Activated CD4-positive, alpha-beta T cell treated with anti-CD3 and anti-CD28 coated beads, Interleukin-2, amount 10 ng/mL, durations not matched to agents 7 days and 5 days (primary cell): ENCODE data around the gene FAM83B. TPM values are rescaled to one million over a fixed set of nuclear protein-coding genes. Genes with fewer than 3 reads are reported as not detected.
"Not testable (repeated sequence)": the region's sequence is repeated elsewhere in the genome, so short reads cannot be mapped to it uniquely, and the experiment has no call there.

Experiments
- CTCF ChIA-PET: fragments of 350-600 bp; sonication (Branson Sonifier 250); formaldehyde crosslinking; loops from one replicate; lab custom pipeline; 2021; ENCODE audit warnings: antibody characterized with exemption; lab: Charles Lee
- POLR2A ChIA-PET: fragments of 350-600 bp; sonication (Branson Sonifier 250); formaldehyde crosslinking; loops from one replicate; lab custom pipeline; 2021; ENCODE audit warnings: antibody characterized with exemption; lab: Charles Lee
- DNase-seq: peaks from one replicate; pipeline ENCODE4 v3.0.0-alpha.2; 2020
- H3K27ac Mint-ChIP-seq: one replicate; pipeline ENCODE4 v1.8.0; 2021; ENCODE audit warnings: mild to moderate bottlenecking, moderate library complexity, mixed read lengths
- H3K27me3 Mint-ChIP-seq: one replicate; pipeline ENCODE4 v1.8.0; 2021; ENCODE audit warnings: mixed read lengths
- H3K36me3 Mint-ChIP-seq: one replicate; pipeline ENCODE4 v1.8.0; 2021; ENCODE audit warnings: low read depth, mixed read lengths
- H3K4me1 Mint-ChIP-seq: one replicate; pipeline ENCODE4 v1.8.0; 2021; ENCODE audit warnings: mixed read lengths
- H3K4me3 Mint-ChIP-seq: one replicate; pipeline ENCODE4 v1.8.0; 2021; ENCODE audit warnings: mild to moderate bottlenecking, moderate library complexity, mixed read lengths
- H3K9me3 Mint-ChIP-seq: one replicate; pipeline ENCODE4 v1.8.0; 2021; ENCODE audit warnings: mixed read lengths
- total RNA-seq, 2 experiments: library from RNA; stranded (reverse); gene quantifications; one replicate each; pipeline ENCODE4 v1.2.3, GENCODE V29; 2021

The FAM83B gene, protein sequence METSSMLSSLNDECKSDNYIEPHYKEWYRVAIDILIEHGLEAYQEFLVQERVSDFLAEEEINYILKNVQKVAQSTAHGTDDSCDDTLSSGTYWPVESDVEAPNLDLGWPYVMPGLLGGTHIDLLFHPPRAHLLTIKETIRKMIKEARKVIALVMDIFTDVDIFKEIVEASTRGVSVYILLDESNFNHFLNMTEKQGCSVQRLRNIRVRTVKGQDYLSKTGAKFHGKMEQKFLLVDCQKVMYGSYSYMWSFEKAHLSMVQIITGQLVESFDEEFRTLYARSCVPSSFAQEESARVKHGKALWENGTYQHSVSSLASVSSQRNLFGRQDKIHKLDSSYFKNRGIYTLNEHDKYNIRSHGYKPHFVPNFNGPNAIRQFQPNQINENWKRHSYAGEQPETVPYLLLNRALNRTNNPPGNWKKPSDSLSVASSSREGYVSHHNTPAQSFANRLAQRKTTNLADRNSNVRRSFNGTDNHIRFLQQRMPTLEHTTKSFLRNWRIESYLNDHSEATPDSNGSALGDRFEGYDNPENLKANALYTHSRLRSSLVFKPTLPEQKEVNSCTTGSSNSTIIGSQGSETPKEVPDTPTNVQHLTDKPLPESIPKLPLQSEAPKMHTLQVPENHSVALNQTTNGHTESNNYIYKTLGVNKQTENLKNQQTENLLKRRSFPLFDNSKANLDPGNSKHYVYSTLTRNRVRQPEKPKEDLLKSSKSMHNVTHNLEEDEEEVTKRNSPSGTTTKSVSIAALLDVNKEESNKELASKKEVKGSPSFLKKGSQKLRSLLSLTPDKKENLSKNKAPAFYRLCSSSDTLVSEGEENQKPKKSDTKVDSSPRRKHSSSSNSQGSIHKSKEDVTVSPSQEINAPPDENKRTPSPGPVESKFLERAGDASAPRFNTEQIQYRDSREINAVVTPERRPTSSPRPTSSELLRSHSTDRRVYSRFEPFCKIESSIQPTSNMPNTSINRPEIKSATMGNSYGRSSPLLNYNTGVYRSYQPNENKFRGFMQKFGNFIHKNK
- total RNA-seq, result not detected

DNA sequence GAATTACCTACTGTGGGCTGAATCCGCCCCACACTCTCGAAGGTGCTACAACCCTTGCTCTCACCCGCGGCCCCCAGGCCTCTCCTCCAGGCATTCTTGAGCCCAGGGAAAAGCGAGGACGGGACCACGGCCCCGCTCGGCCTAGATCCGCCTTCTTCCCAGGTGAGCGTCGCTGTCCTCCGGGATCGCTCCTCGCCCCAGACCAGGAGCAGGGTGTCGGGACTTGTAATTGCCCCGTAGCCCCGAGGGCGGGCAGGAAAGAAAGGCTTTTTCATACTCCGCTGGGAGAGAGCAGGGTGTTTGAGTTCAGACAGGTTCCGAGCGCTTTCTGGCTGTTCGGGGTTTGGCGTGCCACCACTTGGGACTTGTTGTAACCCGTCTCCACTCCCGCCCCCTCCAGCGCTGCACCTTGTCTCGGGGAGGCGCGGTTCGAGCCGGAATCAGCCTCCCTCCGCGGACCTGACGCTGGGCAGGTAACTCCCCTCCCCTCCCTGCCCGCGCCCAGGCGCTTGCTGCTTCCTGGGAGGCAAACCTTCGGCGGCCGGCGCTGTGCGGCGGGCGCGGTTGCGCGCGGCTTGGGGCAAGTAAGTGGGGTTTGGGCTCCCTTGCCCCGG is at the start of gene FAM83B:
Gene FAM83B (plus strand): TSS at position 529 of the 614 bp plus-strand sequence. CDS start 23,476 bp downstream, outside the sequence.
- ChIA-PET POLR2A (no interaction called here), CTCF (no interaction called here)
- Mint-ChIP-seq H3K4me1 (peaks cover 2% of the 10 kb centered on the region), H3K27ac (no peak within 1 kb of the TSS), H3K9me3 (no peaks in the 10 kb centered on the region), H3K4me3 (no peak within 1 kb of the TSS), H3K27me3 (peaks cover 12% of the 10 kb centered on the region), H3K36me3 (no peaks in the 10 kb centered on the region)
- no peak for DNase-seq

DNA sequence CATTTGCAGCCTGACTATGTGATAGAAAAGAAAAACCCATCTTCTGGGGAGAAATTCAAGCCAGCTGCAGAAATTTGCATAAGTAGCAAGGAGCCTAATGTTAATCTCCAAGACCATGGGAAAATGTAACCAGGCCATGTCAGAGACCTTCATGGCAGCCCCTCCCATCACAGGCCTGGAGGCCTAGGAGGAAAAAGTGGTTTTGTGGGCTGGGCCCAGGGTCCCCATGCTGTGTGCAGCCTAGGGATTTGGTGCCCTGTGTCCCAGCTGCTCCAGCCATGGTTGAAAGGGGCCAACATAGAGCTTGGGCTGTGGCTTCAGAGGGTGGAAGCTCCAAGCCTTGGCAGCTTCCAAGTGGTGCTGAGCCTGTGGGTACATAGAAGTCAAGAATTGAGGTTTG is 49.7 kb upstream of the FAM83B start:
- H3K4me3 Mint-ChIP-seq, H3K27ac Mint-ChIP-seq, CTCF ChIA-PET, H3K9me3 Mint-ChIP-seq, H3K27me3 Mint-ChIP-seq, H3K4me1 Mint-ChIP-seq, H3K36me3 Mint-ChIP-seq, POLR2A ChIA-PET, DNase-seq: not testable (repeated sequence)

DNA sequence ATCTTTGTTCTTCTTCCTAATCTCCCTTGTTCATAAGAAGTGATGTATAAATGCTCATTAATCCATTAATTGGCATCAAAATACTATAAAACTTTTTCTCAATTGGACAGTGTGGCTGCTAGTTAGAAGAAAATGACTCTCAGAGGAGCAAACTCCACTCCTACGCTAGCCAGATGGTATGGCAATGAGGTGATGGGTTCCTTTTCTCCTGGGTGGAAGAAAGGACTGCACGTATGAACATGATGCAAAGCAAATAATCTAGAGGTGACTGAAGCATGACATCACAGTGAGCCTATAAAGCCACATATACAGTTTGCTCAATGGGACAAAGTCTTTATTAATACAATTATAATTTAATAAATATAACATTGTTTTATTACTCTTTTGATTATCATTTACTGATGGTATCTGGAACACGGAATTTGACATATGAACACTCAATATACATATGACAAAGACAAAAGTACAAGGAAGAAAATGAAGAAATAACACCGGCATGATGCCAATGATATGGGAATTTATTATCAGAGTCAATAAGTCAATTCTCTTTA is 46.4 kb upstream of the FAM83B start:
- CTCF ChIA-PET, result no interaction called here
- Mint-ChIP-seq H3K4me3 (no peak overlapping the region), H3K9me3 (peaks cover 6% of the 10 kb centered on the region), H3K36me3 (no peaks in the 10 kb centered on the region), H3K27me3 (no peaks in the 10 kb centered on the region), H3K4me1 (no peaks in the 10 kb centered on the region), H3K27ac (no peak overlapping the region)
- POLR2A ChIA-PET, result no interaction called here
- DNase-seq, result no peak

GRCh38 chr6:54801244-54801643 is 45.3 kb upstream of the FAM83B start:
- Mint-ChIP-seq H3K27ac (no peak overlapping the region), H3K36me3 (no peaks in the 10 kb centered on the region), H3K4me1 (no peaks in the 10 kb centered on the region), H3K9me3 (peaks cover 5% of the 10 kb centered on the region), H3K4me3 (no peak overlapping the region), H3K27me3 (no peaks in the 10 kb centered on the region)
- CTCF ChIA-PET, result no interaction called here
- DNase-seq, result no peak
- POLR2A ChIA-PET, result no interaction called here

DNA sequence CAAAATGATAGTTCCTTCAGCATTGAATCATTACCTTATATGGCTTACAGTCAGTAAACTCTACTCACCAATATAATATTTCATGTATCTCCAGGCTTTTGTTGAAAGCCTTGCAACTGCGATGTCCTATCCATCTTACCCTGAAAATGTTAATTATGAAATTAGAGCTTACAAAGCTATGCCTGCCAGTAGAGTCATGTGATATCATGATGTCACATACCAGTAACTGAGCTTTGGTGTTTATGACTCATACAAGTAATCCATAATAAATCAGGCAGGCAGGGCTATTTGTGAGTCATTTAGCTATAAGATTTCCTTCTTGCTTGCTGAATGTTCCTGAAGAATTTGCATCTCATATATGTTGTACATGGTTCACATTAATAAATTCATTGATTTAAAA is 44.9 kb upstream of the FAM83B start:
- no peaks in the 10 kb centered on the region for H3K36me3 Mint-ChIP-seq
- no peak overlapping the region for H3K27ac Mint-ChIP-seq
- no peak overlapping the region for H3K4me3 Mint-ChIP-seq
- H3K4me1 Mint-ChIP-seq, result no peaks in the 10 kb centered on the region
- ChIA-PET CTCF (no interaction called here), POLR2A (no interaction called here)
- H3K27me3 Mint-ChIP-seq, result no peaks in the 10 kb centered on the region
- H3K9me3 Mint-ChIP-seq, result peaks cover under 1% of the 10 kb centered on the region
- no peak for DNase-seq

- no peak for DNase-seq
These were observed 43.6 kb upstream of the FAM83B start for GRCh38 chr6:54802775-54803634.

GRCh38 chr6:54805077-54805476 is 41.5 kb upstream of the FAM83B start:
- no peak overlapping the region for H3K27ac Mint-ChIP-seq
- CTCF ChIA-PET, result no interaction called here
- no peak overlapping the region for H3K4me3 Mint-ChIP-seq
- no peaks in the 10 kb centered on the region for H3K9me3 Mint-ChIP-seq
- H3K36me3 Mint-ChIP-seq, result no peaks in the 10 kb centered on the region
- no peaks in the 10 kb centered on the region for H3K27me3 Mint-ChIP-seq
- no peak for DNase-seq
- POLR2A ChIA-PET, result no interaction called here
- H3K4me1 Mint-ChIP-seq, result no peaks in the 10 kb centered on the region

More at GRCh38 chr6:54802775-54803634, 43.6 kb upstream of the FAM83B start:
- ChIA-PET POLR2A (no interaction called here), CTCF (no interaction called here)
- H3K27ac Mint-ChIP-seq, result no peak overlapping the region
- no peaks in the 10 kb centered on the region for H3K4me1 Mint-ChIP-seq
- H3K9me3 Mint-ChIP-seq, result no peaks in the 10 kb centered on the region
- H3K4me3 Mint-ChIP-seq, result no peak overlapping the region
- no peaks in the 10 kb centered on the region for H3K36me3 Mint-ChIP-seq
- no peaks in the 10 kb centered on the region for H3K27me3 Mint-ChIP-seq

DNA sequence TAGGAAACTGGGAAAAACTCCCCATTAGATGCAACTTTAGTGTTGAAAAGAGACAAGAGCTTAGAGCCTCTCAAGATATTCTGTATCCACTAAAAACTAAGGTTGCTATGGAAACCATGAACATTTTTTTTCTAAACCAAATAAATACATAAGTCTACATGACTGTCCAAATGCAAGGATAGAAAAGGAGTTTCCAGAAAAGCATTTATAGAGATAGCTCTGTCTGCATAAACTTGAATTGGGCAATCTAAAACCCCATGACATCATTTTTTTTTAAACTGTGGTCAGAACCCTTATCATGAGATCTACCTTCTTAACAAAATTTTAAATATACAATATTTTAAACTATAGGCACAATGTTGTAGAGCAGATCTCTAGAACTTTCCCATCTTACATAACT is 36.4 kb upstream of the FAM83B start:
- CTCF ChIA-PET, result no interaction called here
- H3K36me3 Mint-ChIP-seq, result no peaks in the 10 kb centered on the region
- POLR2A ChIA-PET, result no interaction called here
- H3K27ac Mint-ChIP-seq, result no peak overlapping the region
- no peaks in the 10 kb centered on the region for H3K4me1 Mint-ChIP-seq
- no peak overlapping the region for H3K4me3 Mint-ChIP-seq
- H3K9me3 Mint-ChIP-seq, result peaks cover 9% of the 10 kb centered on the region
- no peak for DNase-seq
- H3K27me3 Mint-ChIP-seq, result no peaks in the 10 kb centered on the region

GRCh38 chr6:54813892-54814291 is 32.7 kb upstream of the FAM83B start:
- Mint-ChIP-seq H3K4me3 (no peak overlapping the region), H3K27ac (no peak overlapping the region), H3K4me1 (no peaks in the 10 kb centered on the region), H3K9me3 (peaks cover 9% of the 10 kb centered on the region), H3K36me3 (no peaks in the 10 kb centered on the region), H3K27me3 (no peaks in the 10 kb centered on the region)
- no peak for DNase-seq
- ChIA-PET CTCF (no interaction called here), POLR2A (no interaction called here)

- Mint-ChIP-seq H3K27me3 (no peaks in the 10 kb centered on the region), H3K9me3 (peaks cover 2% of the 10 kb centered on the region), H3K4me1 (no peaks in the 10 kb centered on the region), H3K36me3 (no peaks in the 10 kb centered on the region), H3K27ac (no peak overlapping the region), H3K4me3 (no peak overlapping the region)
- POLR2A ChIA-PET, result no interaction called here
- DNase-seq, result no peak
- CTCF ChIA-PET, result no interaction called here
These were observed 29.3 kb upstream of the FAM83B start for GRCh38 chr6:54817236-54817635.

GRCh38 chr6:54817834-54818233 is 28.7 kb upstream of the FAM83B start:
- DNase-seq, result no peak
- no peak overlapping the region for H3K4me3 Mint-ChIP-seq
- ChIA-PET CTCF (no interaction called here), POLR2A (no interaction called here)
- peaks cover under 1% of the 10 kb centered on the region for H3K9me3 Mint-ChIP-seq
- no peak overlapping the region for H3K27ac Mint-ChIP-seq
- no peaks in the 10 kb centered on the region for H3K4me1 Mint-ChIP-seq
- no peaks in the 10 kb centered on the region for H3K36me3 Mint-ChIP-seq
- H3K27me3 Mint-ChIP-seq, result no peaks in the 10 kb centered on the region

DNA sequence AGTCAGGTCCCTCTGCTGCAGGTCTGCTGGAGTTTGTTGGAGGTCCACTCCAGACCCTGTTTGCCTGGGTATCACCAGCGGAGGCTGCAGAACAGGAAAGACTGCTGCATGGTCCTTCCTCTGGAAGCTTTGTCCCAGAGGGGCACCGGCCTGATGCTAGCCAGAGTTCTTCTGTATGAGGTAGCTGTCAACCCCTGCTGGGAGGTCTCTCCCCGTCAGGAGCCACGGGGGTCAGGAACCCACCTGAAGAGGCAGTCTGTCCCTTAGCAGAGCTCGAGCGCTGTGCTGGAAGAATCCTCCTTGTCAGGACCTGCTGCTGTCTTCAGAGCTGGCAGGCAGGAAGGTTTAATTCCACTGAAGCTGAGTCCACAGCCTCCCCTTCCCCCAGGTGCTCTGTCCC is 22.3 kb upstream of the FAM83B start:
- POLR2A ChIA-PET, H3K27ac Mint-ChIP-seq, CTCF ChIA-PET, H3K27me3 Mint-ChIP-seq, DNase-seq, H3K36me3 Mint-ChIP-seq, H3K4me1 Mint-ChIP-seq, H3K9me3 Mint-ChIP-seq, H3K4me3 Mint-ChIP-seq: not testable (repeated sequence)
